GM12875 (cell line): ENCODE results near the gene RNF145.

Experiments used
- H3K4me3 ChIP-seq: one replicate; pipeline ENCODE4 v1.5.1; 2011; ENCODE audit warnings: low read depth, low read length, control low read depth
- TF ChIP-seq, protein P1 (sequence below): IDR thresholded peaks from 2 replicates; pipeline ENCODE4 v1.5.1; 2011; ENCODE audit warnings: low read depth, mild to moderate bottlenecking, control low read depth, inconsistent platforms, low read length, moderate library complexity, borderline replicate concordance; ENCODE audit not compliant: insufficient read depth

The RNF145 gene

DNA sequence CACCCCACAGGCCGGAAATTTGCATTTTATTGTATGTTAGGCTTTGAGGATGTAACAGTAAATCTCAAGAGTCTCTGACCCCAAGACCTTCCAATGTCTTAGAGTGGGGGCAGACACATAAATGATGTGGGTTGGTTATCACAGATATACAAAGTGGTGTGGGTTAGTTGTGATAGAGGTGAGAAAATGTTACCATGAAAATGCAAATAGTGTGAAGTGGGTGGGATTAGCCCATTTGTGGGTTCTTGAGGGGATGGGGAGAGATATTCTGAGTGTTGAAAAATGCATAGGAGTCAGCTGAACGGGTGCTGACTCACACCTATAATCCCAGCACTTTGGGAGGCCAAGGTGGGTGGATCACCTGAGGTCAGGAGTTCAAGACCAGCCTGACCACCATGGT, 7.9 kb upstream of the RNF145 start:
- no peak overlapping the region for H3K4me3 ChIP-seq
- TF ChIP-seq, protein P1, sequence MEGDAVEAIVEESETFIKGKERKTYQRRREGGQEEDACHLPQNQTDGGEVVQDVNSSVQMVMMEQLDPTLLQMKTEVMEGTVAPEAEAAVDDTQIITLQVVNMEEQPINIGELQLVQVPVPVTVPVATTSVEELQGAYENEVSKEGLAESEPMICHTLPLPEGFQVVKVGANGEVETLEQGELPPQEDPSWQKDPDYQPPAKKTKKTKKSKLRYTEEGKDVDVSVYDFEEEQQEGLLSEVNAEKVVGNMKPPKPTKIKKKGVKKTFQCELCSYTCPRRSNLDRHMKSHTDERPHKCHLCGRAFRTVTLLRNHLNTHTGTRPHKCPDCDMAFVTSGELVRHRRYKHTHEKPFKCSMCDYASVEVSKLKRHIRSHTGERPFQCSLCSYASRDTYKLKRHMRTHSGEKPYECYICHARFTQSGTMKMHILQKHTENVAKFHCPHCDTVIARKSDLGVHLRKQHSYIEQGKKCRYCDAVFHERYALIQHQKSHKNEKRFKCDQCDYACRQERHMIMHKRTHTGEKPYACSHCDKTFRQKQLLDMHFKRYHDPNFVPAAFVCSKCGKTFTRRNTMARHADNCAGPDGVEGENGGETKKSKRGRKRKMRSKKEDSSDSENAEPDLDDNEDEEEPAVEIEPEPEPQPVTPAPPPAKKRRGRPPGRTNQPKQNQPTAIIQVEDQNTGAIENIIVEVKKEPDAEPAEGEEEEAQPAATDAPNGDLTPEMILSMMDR, result no peak

GRCh38 chr5:159216454-159216853, 7.1 kb upstream of the RNF145 start:
- H3K4me3 ChIP-seq, result no peak overlapping the region
- TF ChIP-seq, protein P1, result no peak

DNA sequence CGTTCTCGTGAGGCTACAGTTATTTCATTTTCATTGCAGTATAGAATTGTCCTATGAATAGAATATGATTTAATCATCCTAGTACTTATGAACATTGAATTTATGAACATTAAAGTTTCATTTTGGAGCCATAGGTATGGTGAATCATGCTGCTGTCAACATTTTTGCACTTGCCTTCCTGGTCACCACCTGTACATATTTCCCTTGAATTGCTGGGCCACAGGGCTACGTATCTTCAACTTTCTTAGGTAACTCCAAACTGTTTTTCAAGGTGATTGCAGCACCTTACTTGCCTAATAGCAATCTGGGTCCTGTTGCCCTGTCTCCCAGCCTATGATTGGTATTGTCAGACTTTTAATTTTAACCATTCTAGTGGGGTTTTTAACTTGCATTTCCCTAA, 6.5 kb upstream of the RNF145 start:
- H3K4me3 ChIP-seq, result no peak overlapping the region
- TF ChIP-seq, protein P1, result no peak

- no peak overlapping the region for H3K4me3 ChIP-seq
- TF ChIP-seq, protein P1, result no peak
These were observed 5.3 kb upstream of the RNF145 start for GRCh38 chr5:159214486-159215271.

DNA sequence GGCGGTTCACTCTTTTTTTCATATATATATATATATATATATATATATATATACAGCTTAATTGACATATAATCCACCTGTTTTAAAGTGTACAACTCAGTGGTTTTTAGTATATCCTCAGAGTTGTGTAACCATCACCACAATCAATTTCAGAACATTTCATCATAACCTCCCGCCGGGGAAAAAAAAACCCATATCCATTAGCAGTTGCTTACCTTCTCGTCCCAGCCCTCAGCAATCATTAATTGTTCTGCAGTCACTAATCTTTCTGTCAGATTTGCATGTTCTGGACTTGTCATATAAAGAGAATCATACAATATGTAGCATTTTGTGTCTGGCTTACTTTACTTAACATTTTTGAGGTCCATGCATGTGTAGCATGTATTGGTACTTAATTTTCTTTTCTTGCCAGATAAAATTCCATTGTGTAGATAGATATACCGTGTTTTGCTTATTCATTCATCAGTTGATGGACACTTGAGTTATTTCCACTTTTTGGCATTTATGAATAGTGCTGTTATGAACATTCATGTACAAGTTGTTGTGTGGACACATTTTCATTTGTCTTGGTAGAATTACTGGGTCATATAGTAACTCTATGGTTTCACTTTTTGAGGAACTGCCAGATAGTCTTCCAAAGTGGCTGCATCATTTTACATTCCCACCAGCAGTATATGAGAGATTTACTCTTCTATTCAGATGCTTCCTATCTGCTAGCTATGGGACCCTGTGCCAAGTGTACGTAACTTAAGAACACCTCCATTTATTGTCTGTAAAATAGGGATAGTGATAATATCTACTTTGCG, 3.5 kb upstream of the RNF145 start:
- TF ChIP-seq, protein P1, result no peak
- H3K4me3 ChIP-seq, result no peak overlapping the region

- H3K4me3 ChIP-seq, result no peak overlapping the region
- TF ChIP-seq, protein P1, result no peak
These were observed 2.4 kb upstream of the RNF145 start for GRCh38 chr5:159211729-159212174.

- H3K4me3 ChIP-seq, result no peak overlapping the region
- TF ChIP-seq, protein P1, result no peak
These were observed 1.5 kb upstream of the RNF145 start for GRCh38 chr5:159210846-159211245.
